DMS53 treated with DMSO at 0.1 percent for 48 hours (cell line): Measurements from ENCODE around the gene DEGS1.
"Not testable (repeated sequence)": the region's sequence is repeated elsewhere in the genome, so short reads cannot be mapped to it uniquely, and the experiment has no call there.

Experiments
- DNase-seq: peaks from one replicate; lab custom pipeline; 2025; ENCODE audit not compliant: unreplicated experiment; lab: John Stamatoyannopoulos, UW

Gene DEGS1

GRCh38 chr1:224180783-224181452 lies 2.1 kb upstream of the DEGS1 start:
- DNase-seq = no peak

- DNase-seq = no peak
These were observed 1.6 kb upstream of the DEGS1 start for GRCh38 chr1:224181453-224181810.

GRCh38 chr1:224182057-224182865 lies 779 bp upstream of the DEGS1 start:
- DNase-seq = peak; percentile 70

GRCh38 chr1:224183591-224184312 lies 712 bp downstream of the DEGS1 start:
- peak; percentile 66 for DNase-seq

GRCh38 chr1:224185208-224185607 lies 2.2 kb downstream of the DEGS1 start:
- DNase-seq = no peak

- no peak for DNase-seq
These were observed 5.2 kb downstream of the DEGS1 start for GRCh38 chr1:224188286-224188685.

- DNase-seq = no peak
These were observed 6.5 kb downstream of the DEGS1 start for GRCh38 chr1:224189561-224189960.

- no peak for DNase-seq
These were observed 9.2 kb downstream of the DEGS1 start for GRCh38 chr1:224192082-224192788.

- DNase-seq = no peak
These were observed 10.4 kb downstream of the DEGS1 start for GRCh38 chr1:224193319-224193966.

- DNase-seq = no peak
These were observed 14.0 kb downstream of the DEGS1 start for GRCh38 chr1:224196813-224197600.

- DNase-seq = no peak
These were observed 15.5 kb downstream of the DEGS1 start for GRCh38 chr1:224198572-224198971.

- DNase-seq = no peak
These were observed 16.6 kb downstream of the DEGS1 start for GRCh38 chr1:224199679-224200078.

- DNase-seq = no peak
These were observed 18.3 kb downstream of the DEGS1 start for GRCh38 chr1:224201383-224201782.

GRCh38 chr1:224201853-224202252 lies 18.8 kb downstream of the DEGS1 start:
- DNase-seq = no peak

- no peak for DNase-seq
These were observed 20.4 kb downstream of the DEGS1 start for GRCh38 chr1:224203243-224204016.

- no peak for DNase-seq
These were observed 22.4 kb downstream of the DEGS1 start for GRCh38 chr1:224205438-224205840.

- not testable (repeated sequence) for DNase-seq
These were observed 23.0 kb downstream of the DEGS1 start for GRCh38 chr1:224205931-224206538.

- peak; percentile 71 for DNase-seq
These were observed 28.3 kb downstream of the DEGS1 start for GRCh38 chr1:224211206-224211962.
